Small intestine (tissue), 7 donors: ENCODE measurements around the gene TWIST2. TPM values are rescaled to one million over a fixed set of nuclear protein-coding genes. Genes with fewer than 3 reads are reported as not detected.
A peak's percentile ranks its signal among the peaks of the same experiment; 100 is the strongest.

Experiments
- DNase-seq, 2 donors: peaks; one replicate each; pipeline versions ENCODE4 v3.0.0 to v3.0.0-alpha.2; 2013
- FAIRE-seq: peaks from 2 replicates; lab custom pipeline; 2012; peaks lifted over from hg19 to GRCh38; lab: Jason Lieb, UNC
- H3K27ac ChIP-seq, 3 donors: one replicate each; pipeline ENCODE4 v1.5.1; 2013; ENCODE audit warnings: low read length in 2 of 3, mild to moderate bottlenecking in 2 of 3, control low read depth in 1 of 3, inconsistent platforms in 1 of 3, low read depth in 1 of 3, moderate library complexity in 1 of 3
- H3K27me3 ChIP-seq, 3 donors: one replicate each; pipeline ENCODE4 v1.6.1; 2013; ENCODE audit warnings: low read length in 3 of 3, inconsistent platforms in 1 of 3; ENCODE audit not compliant: control insufficient read depth in 3 of 3, insufficient read depth in 3 of 3
- H3K36me3 ChIP-seq, 3 donors: one replicate each; pipeline ENCODE4 v1.6.1; 2013; ENCODE audit warnings: low read length in 3 of 3, inconsistent platforms in 1 of 3, low read depth in 1 of 3, mild to moderate bottlenecking in 1 of 3, moderate library complexity in 1 of 3; ENCODE audit not compliant: control insufficient read depth in 3 of 3, insufficient read depth in 2 of 3
- H3K4me1 ChIP-seq, 3 donors: one replicate each; pipeline ENCODE4 v1.6.1; 2013; ENCODE audit warnings: low read length in 2 of 3, inconsistent platforms in 1 of 3, low read depth in 1 of 3, mild to moderate bottlenecking in 1 of 3, moderate library complexity in 1 of 3; ENCODE audit not compliant: control insufficient read depth in 3 of 3, insufficient read depth in 2 of 3
- H3K4me3 ChIP-seq, 3 donors: one replicate each; pipeline ENCODE4 v1.5.1; 2013; ENCODE audit warnings: low read length in 3 of 3, control low read depth in 1 of 3, inconsistent platforms in 1 of 3, low read depth in 1 of 3, mild to moderate bottlenecking in 1 of 3, moderate library complexity in 1 of 3
- H3K9me3 ChIP-seq, 2 donors: one replicate each; pipeline ENCODE4 v1.6.1; 2013; ENCODE audit warnings: low read depth in 1 of 2, low read length in 1 of 2; ENCODE audit not compliant: control insufficient read depth in 2 of 2, insufficient read depth in 1 of 2
- WGBS, 3 donors: extraction: QIAGEN DNeasy Blood & Tissue Kit; methylation state at CpG; one replicate each; pipeline ENCODE4 v1.1.7; 2013; 5-methylcytosine and 5-hydroxymethylcytosine counted together
- polyA plus RNA-seq, 4 donors: library from polyadenylated mRNA; stranded (reverse) in 3 of 4; unstranded in 1 of 4; fragments of 200-250 nt in 3 of 4; fragments of 120-200 nt in 1 of 4; gene quantifications; one replicate each; pipeline versions ENCODE4 v1.2.1 to v1.2.3, GENCODE V29; 2013
- donor health status: healthy with polysubstance abuse.
- donor health status: control.
- donor health status: control.
- donor health status: Bipolar disorder and iron deficiency.
- donor health status: healthy.

The TWIST2 gene
- polyA plus RNA-seq, 4 donors: 1.7 to 7.9 (median 3.0) TPM; not detected in 1

GRCh38 chr2:238947243-238947760, 99.4 kb downstream of the TWIST2 start:
- H3K27me3 ChIP-seq: no peaks in the 10 kb centered on the region
- H3K36me3 ChIP-seq: no peaks in the 10 kb centered on the region
- H3K9me3 ChIP-seq: no peaks in the 10 kb centered on the region
- 84 to 93% (median 89%) methylated on average over 9 of the region's 9 CpGs for WGBS, 3 donors
- H3K4me1 ChIP-seq: no peaks in the 10 kb centered on the region
- H3K4me3 ChIP-seq: no peak overlapping the region
- H3K27ac ChIP-seq: no peak overlapping the region
- FAIRE-seq: no peak
- DNase-seq: no peak

GRCh38 chr2:238947920-238948710, 100.2 kb downstream of the TWIST2 start:
- peak overlapping the region in 1 of 3 donors; percentile 11 for H3K27ac ChIP-seq
- no peaks in the 10 kb centered on the region for H3K27me3 ChIP-seq
- 24 to 48% (median 26%) methylated on average over 10 of the region's 10 CpGs for WGBS, 3 donors
- H3K36me3 ChIP-seq: no peaks in the 10 kb centered on the region
- DNase-seq (no peak), FAIRE-seq (no peak)
- no peaks in the 10 kb centered on the region for H3K9me3 ChIP-seq
- H3K4me3 ChIP-seq: no peak overlapping the region
- H3K4me1 ChIP-seq: no peaks in the 10 kb centered on the region

GRCh38 chr2:238948765-238949641, 101.1 kb downstream of the TWIST2 start:
- Histone ChIP-seq H3K4me1 (no peaks in the 10 kb centered on the region), H3K27ac (no peak overlapping the region), H3K9me3 (no peaks in the 10 kb centered on the region), H3K4me3 (no peak overlapping the region), H3K36me3 (no peaks in the 10 kb centered on the region), H3K27me3 (peaks cover 0 to 2% (median 0%) of the 10 kb centered on the region in 3 donors)
- 75 to 81% (median 77%) methylated on average over 7 of the region's 7 CpGs for WGBS, 3 donors
- DNase-seq (no peak), FAIRE-seq (no peak)

- DNase-seq (no peak), FAIRE-seq (no peak)
- no peaks in the 10 kb centered on the region for H3K36me3 ChIP-seq
- no peak overlapping the region for H3K4me3 ChIP-seq
- H3K4me1 ChIP-seq: no peaks in the 10 kb centered on the region
- H3K9me3 ChIP-seq: no peaks in the 10 kb centered on the region
- 71 to 80% (median 73%) methylated on average over 10 of the region's 10 CpGs for WGBS, 3 donors
- no peak overlapping the region for H3K27ac ChIP-seq
- peaks cover 0 to 2% (median 0%) of the 10 kb centered on the region in 3 donors for H3K27me3 ChIP-seq
These were observed 101.9 kb downstream of the TWIST2 start for GRCh38 chr2:238949710-238950345.

- Histone ChIP-seq H3K27ac (no peak overlapping the region), H3K36me3 (no peaks in the 10 kb centered on the region), H3K9me3 (no peaks in the 10 kb centered on the region), H3K4me3 (no peak overlapping the region), H3K27me3 (peaks cover 0 to 2% (median 0%) of the 10 kb centered on the region in 3 donors), H3K4me1 (no peaks in the 10 kb centered on the region)
- WGBS, 3 donors: 84 to 92% (median 91%) methylated on average over 13 of the region's 13 CpGs
- DNase-seq (no peak), FAIRE-seq (no peak)
These were observed 102.7 kb downstream of the TWIST2 start for GRCh38 chr2:238950551-238950950.

GRCh38 chr2:238952261-238952919, 104.5 kb downstream of the TWIST2 start:
- DNase-seq (no peak), FAIRE-seq (no peak)
- Histone ChIP-seq H3K9me3 (no peaks in the 10 kb centered on the region), H3K36me3 (no peaks in the 10 kb centered on the region), H3K4me1 (no peaks in the 10 kb centered on the region), H3K4me3 (no peak overlapping the region), H3K27me3 (peaks cover 0 to 5% (median 2%) of the 10 kb centered on the region in 3 donors), H3K27ac (no peak overlapping the region)
- WGBS, 3 donors: 68 to 81% (median 79%) methylated on average over 5 of the region's 5 CpGs

GRCh38 chr2:238954841-238955591, 107.1 kb downstream of the TWIST2 start:
- no peak for DNase-seq
- 56 to 77% (median 66%) methylated on average over 12 of the region's 12 CpGs for WGBS, 3 donors
- Histone ChIP-seq H3K27me3 (peaks cover 0 to 5% (median 2%) of the 10 kb centered on the region in 3 donors), H3K27ac (no peak overlapping the region), H3K9me3 (no peaks in the 10 kb centered on the region), H3K4me3 (no peak overlapping the region), H3K4me1 (no peaks in the 10 kb centered on the region), H3K36me3 (no peaks in the 10 kb centered on the region)
- FAIRE-seq: no peak
